ENCODE results near the gene FRMD6.
"Not testable (repeated sequence)": the region's sequence is repeated elsewhere in the genome, so short reads cannot be mapped to it uniquely, and the experiment has no call there.

The FRMD6 gene

GRCh38 chr14:51727526-51727925 is 75.8 kb downstream of the FRMD6 start:
- DNase-seq = no peak

- DNase-seq = no peak
These were observed 78.4 kb downstream of the FRMD6 start for GRCh38 chr14:51730098-51730497.

GRCh38 chr14:51730684-51731083 is 79.0 kb downstream of the FRMD6 start:
- no peak for DNase-seq

- no peak for DNase-seq
These were observed 80.9 kb downstream of the FRMD6 start for GRCh38 chr14:51732494-51733112.

- no peak for DNase-seq
These were observed 81.4 kb downstream of the FRMD6 start for GRCh38 chr14:51733147-51733546.

GRCh38 chr14:51735851-51736250 is 84.1 kb downstream of the FRMD6 start:
- DNase-seq = no peak

GRCh38 chr14:51738754-51739153 is 87.0 kb downstream of the FRMD6 start:
- no peak for DNase-seq

- DNase-seq = no peak
These were observed 91.9 kb downstream of the FRMD6 start for GRCh38 chr14:51743588-51744000.

GRCh38 chr14:51744372-51745130 is 92.8 kb downstream of the FRMD6 start:
- no peak for DNase-seq

GRCh38 chr14:51746823-51747222 is 95.1 kb downstream of the FRMD6 start:
- not testable (repeated sequence) for DNase-seq

GRCh38 chr14:51750542-51750941 is 98.8 kb downstream of the FRMD6 start:
- DNase-seq = no peak

- not testable (repeated sequence) for DNase-seq
These were observed 100.1 kb downstream of the FRMD6 start for GRCh38 chr14:51751611-51752345.

GRCh38 chr14:51757756-51758155 is 106.0 kb downstream of the FRMD6 start:
- DNase-seq = not testable (repeated sequence)

GRCh38 chr14:51759950-51760349 is 108.2 kb downstream of the FRMD6 start:
- no peak for DNase-seq

GRCh38 chr14:51765726-51766125 is 114.0 kb downstream of the FRMD6 start:
- not testable (repeated sequence) for DNase-seq

GRCh38 chr14:51766586-51766985 is 114.9 kb downstream of the FRMD6 start:
- DNase-seq = not testable (repeated sequence)

GRCh38 chr14:51769261-51769660 is 117.6 kb downstream of the FRMD6 start:
- DNase-seq = not testable (repeated sequence)

GRCh38 chr14:51774209-51774608 is 122.5 kb downstream of the FRMD6 start:
- no peak for DNase-seq

GRCh38 chr14:51776102-51776894 is 124.6 kb downstream of the FRMD6 start:
- DNase-seq = peak; percentile 46

GRCh38 chr14:51780006-51780692 is 128.4 kb downstream of the FRMD6 start:
- peak; percentile 55 for DNase-seq
